Neural cell (in vitro differentiated cells): ENCODE data around the gene CYP2U1.

Experiments
- CTCF ChIP-seq: fragments of 450-650 bp; IDR thresholded peaks from 2 replicates; pipeline ENCODE4 v1.5.1; 2014; ENCODE audit warnings: antibody characterized with exemption, mild to moderate bottlenecking, moderate library complexity; ENCODE audit not compliant: poor library complexity, severe bottlenecking
- EP300 ChIP-seq: fragments of 450-650 bp; conservative IDR thresholded peaks from 2 replicates; pipeline ENCODE4 v1.6.1; 2014; ENCODE audit warnings: antibody characterized with exemption, mild to moderate bottlenecking, moderate library complexity; ENCODE audit not compliant: poor library complexity, severe bottlenecking
- EZH2 ChIP-seq: fragments of 200-600, 300-800 bp; shearing (Covaris generic), sonication (generic); IDR thresholded peaks from 2 replicates; pipeline ENCODE4 v1.6.1; 2014; ENCODE audit warnings: antibody characterized with exemption, low read length, borderline replicate concordance, mild to moderate bottlenecking; ENCODE audit not compliant: insufficient read depth, poor library complexity, severe bottlenecking
- POLR2AphosphoS5 ChIP-seq: IDR thresholded peaks from 2 replicates; pipeline ENCODE4 v1.6.1; 2012
- RAD21 ChIP-seq: fragments of 450-650 bp; conservative IDR thresholded peaks from 2 replicates; pipeline ENCODE4 v1.6.1; 2014; ENCODE audit warnings: antibody characterized with exemption, mild to moderate bottlenecking, moderate library complexity
- REST ChIP-seq: IDR thresholded peaks from 2 replicates; pipeline ENCODE4 v1.6.1; 2012; ENCODE audit warnings: borderline replicate concordance
- TAF1 ChIP-seq: IDR thresholded peaks from 2 replicates; pipeline ENCODE4 v1.6.1; 2012; ENCODE audit warnings: low read depth

- TF ChIP-seq EP300, result no peak
- no peak for TF ChIP-seq EZH2
- no peak for TF ChIP-seq CTCF
- no peak for TF ChIP-seq REST
- no peak for TF ChIP-seq POLR2AphosphoS5
- TF ChIP-seq TAF1, result no peak
- TF ChIP-seq RAD21, result no peak
Observed at GRCh38 chr4:107935246-107935645, 3.9 kb downstream of the CYP2U1 start.
